Mucosa of stomach (tissue), 1 donor: ENCODE data around the gene HLA-DMB.
"Not testable (repeated sequence)": the region's sequence is repeated elsewhere in the genome, so short reads cannot be mapped to it uniquely, and the experiment has no call there.

ENCODE experiments used
- H3K27me3 ChIP-seq: one replicate; pipeline ENCODE4 v1.7.0; 2013; ENCODE audit warnings: mild to moderate bottlenecking, low read length; ENCODE audit not compliant: control insufficient read depth, insufficient read depth
- H3K36me3 ChIP-seq: one replicate; pipeline ENCODE4 v1.7.0; 2013; ENCODE audit warnings: low read length; ENCODE audit not compliant: control insufficient read depth, insufficient read depth
- H3K4me1 ChIP-seq: one replicate; pipeline ENCODE4 v1.7.0; 2013; ENCODE audit warnings: mild to moderate bottlenecking, low read length; ENCODE audit not compliant: control insufficient read depth, insufficient read depth
- H3K4me3 ChIP-seq: one replicate; pipeline ENCODE4 v1.7.0; 2013; ENCODE audit warnings: low read length
- H3K9ac ChIP-seq: one replicate; pipeline ENCODE4 v1.7.0; 2013; ENCODE audit warnings: mild to moderate bottlenecking, low read length, moderate library complexity
- H3K9me3 ChIP-seq: one replicate; pipeline ENCODE4 v1.7.0; 2013; ENCODE audit warnings: mild to moderate bottlenecking, low read length, moderate library complexity; ENCODE audit not compliant: control insufficient read depth
- donor health status: Pancreatic carcinoma.

HLA-DMB gene

DNA sequence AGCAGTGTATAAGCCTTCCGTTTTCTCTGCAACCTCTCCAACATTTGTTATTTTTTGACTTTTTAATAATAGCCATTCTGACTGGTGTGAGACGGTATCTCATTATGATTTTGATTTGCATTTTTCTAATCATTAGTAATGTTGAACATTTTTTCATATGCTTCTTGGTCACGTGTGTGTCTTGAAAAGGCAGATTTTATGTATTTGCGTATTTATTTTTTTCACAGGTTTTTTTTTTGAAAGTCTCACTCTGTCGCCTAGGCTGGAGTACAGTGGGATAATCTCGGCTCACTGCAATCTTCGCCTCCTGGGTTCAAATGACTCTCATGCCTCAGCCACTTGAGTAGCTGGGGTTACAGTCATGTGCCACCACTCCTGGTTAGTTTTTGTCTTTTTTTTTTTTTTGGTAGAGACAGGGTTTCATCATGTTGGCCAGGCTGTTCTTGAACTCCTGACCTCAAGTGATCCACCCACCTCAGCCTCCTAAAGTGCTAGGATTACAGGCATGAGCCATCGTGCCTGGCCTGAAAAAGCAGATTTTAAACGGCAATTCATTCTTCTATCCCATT, 1.8 kb upstream of the HLA-DMB start:
- H3K4me3 ChIP-seq, H3K4me1 ChIP-seq, H3K9ac ChIP-seq, H3K27me3 ChIP-seq, H3K36me3 ChIP-seq, H3K9me3 ChIP-seq: not testable (repeated sequence)

GRCh38 chr6:32941214-32941768, 463 bp upstream of the HLA-DMB start:
- Histone ChIP-seq H3K4me1 (peaks cover 10% of the 10 kb centered on the region), H3K36me3 (no peaks in the 10 kb centered on the region), H3K4me3 (no peak overlapping the region), H3K9me3 (no peaks in the 10 kb centered on the region), H3K9ac (peak overlapping the region; percentile 10), H3K27me3 (no peaks in the 10 kb centered on the region)

- Histone ChIP-seq H3K27me3 (no peaks in the 10 kb centered on the region), H3K9ac (no peak overlapping the region), H3K36me3 (no peaks in the 10 kb centered on the region), H3K9me3 (no peaks in the 10 kb centered on the region), H3K4me1 (peaks cover 10% of the 10 kb centered on the region), H3K4me3 (no peak overlapping the region)
Observed at GRCh38 chr6:32938494-32938893, 2.3 kb downstream of the HLA-DMB start.

DNA sequence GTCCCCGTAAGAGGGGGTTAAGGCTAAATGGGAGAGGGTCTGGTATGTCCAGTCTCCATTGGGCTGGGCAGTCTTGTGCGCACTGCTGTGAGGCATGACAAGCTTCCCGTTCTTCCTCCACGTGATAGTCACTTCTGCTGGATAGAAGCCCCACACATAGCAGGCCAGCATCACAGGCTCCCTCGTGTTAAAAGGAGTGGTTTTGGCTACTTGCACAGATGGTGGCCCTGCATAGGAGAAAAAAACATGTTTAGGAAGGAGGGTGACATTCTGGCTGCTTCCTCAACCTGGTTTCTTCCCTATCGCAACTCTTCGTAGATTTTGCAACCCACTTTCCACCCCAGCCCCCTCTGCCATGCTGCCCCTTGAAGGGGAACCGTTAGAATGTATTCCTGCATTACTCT, 3.6 kb downstream of the HLA-DMB start:
- no peak overlapping the region for H3K4me3 ChIP-seq
- H3K36me3 ChIP-seq, result no peaks in the 10 kb centered on the region
- H3K9me3 ChIP-seq, result no peaks in the 10 kb centered on the region
- H3K4me1 ChIP-seq, result peaks cover 10% of the 10 kb centered on the region
- no peaks in the 10 kb centered on the region for H3K27me3 ChIP-seq
- H3K9ac ChIP-seq, result no peak overlapping the region

GRCh38 chr6:32936239-32937152, 4.3 kb downstream of the HLA-DMB start:
- no peaks in the 10 kb centered on the region for H3K27me3 ChIP-seq
- H3K9ac ChIP-seq, result no peak overlapping the region
- peaks cover 10% of the 10 kb centered on the region for H3K4me1 ChIP-seq
- no peaks in the 10 kb centered on the region for H3K9me3 ChIP-seq
- H3K4me3 ChIP-seq, result no peak overlapping the region
- no peaks in the 10 kb centered on the region for H3K36me3 ChIP-seq

- Histone ChIP-seq H3K9ac (no peak overlapping the region), H3K27me3 (no peaks in the 10 kb centered on the region), H3K36me3 (no peaks in the 10 kb centered on the region), H3K4me3 (no peak overlapping the region), H3K4me1 (peaks cover 3% of the 10 kb centered on the region), H3K9me3 (no peaks in the 10 kb centered on the region)
Observed at GRCh38 chr6:32935551-32936238, 5.1 kb downstream of the HLA-DMB start.

DNA sequence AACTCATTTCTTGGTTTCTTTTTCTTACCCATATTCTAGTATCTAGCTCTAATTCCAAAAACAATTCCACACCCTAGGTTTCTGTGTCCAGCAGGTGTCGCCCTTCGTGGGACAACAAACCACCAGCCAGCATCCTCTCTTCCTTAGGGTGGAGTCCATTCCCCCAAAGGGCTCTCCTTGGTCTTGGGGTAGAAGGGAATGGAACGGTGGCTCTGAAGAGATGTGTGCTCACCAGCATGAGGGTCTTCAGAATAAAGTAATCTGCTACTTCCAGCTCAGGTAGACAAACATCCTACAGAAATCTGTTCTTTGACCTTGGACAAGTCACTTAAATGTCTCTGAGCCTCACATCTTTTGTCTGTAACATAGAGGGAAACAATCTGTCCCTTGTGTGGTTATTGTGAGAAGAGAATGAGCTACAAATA, 7.2 kb downstream of the HLA-DMB start:
- Histone ChIP-seq H3K4me3 (no peak overlapping the region), H3K36me3 (no peaks in the 10 kb centered on the region), H3K27me3 (no peaks in the 10 kb centered on the region), H3K9ac (no peak overlapping the region), H3K4me1 (no peaks in the 10 kb centered on the region), H3K9me3 (no peaks in the 10 kb centered on the region)

- H3K9me3 ChIP-seq, result no peaks in the 10 kb centered on the region
- H3K9ac ChIP-seq, result no peak overlapping the region
- H3K27me3 ChIP-seq, result no peaks in the 10 kb centered on the region
- no peaks in the 10 kb centered on the region for H3K36me3 ChIP-seq
- no peaks in the 10 kb centered on the region for H3K4me1 ChIP-seq
- no peak overlapping the region for H3K4me3 ChIP-seq
Observed at GRCh38 chr6:32932132-32932868, 8.5 kb downstream of the HLA-DMB start.

- H3K4me1 ChIP-seq, result no peaks in the 10 kb centered on the region
- H3K27me3 ChIP-seq, result no peaks in the 10 kb centered on the region
- no peaks in the 10 kb centered on the region for H3K9me3 ChIP-seq
- no peak overlapping the region for H3K4me3 ChIP-seq
- no peak overlapping the region for H3K9ac ChIP-seq
- H3K36me3 ChIP-seq, result no peaks in the 10 kb centered on the region
Observed at GRCh38 chr6:32931211-32931610, 9.6 kb downstream of the HLA-DMB start.

GRCh38 chr6:32922083-32922482, 18.7 kb downstream of the HLA-DMB start:
- Histone ChIP-seq H3K9me3 (no peaks in the 10 kb centered on the region), H3K9ac (no peak overlapping the region), H3K27me3 (no peaks in the 10 kb centered on the region), H3K4me1 (no peaks in the 10 kb centered on the region), H3K36me3 (no peaks in the 10 kb centered on the region), H3K4me3 (no peak overlapping the region)

- H3K9me3 ChIP-seq, result no peaks in the 10 kb centered on the region
- H3K27me3 ChIP-seq, result no peaks in the 10 kb centered on the region
- H3K4me1 ChIP-seq, result no peaks in the 10 kb centered on the region
- H3K36me3 ChIP-seq, result no peaks in the 10 kb centered on the region
- H3K9ac ChIP-seq, result no peak overlapping the region
- H3K4me3 ChIP-seq, result no peak overlapping the region
Observed at GRCh38 chr6:32920715-32921114, 20.1 kb downstream of the HLA-DMB start.
